HL-60 (cell line): ENCODE measurements around the gene KIAA0825.

Experiments
- DNase-seq, 2 experiments: peaks; one replicate each; pipeline ENCODE4 v3.0.0-alpha.2; 2010 to 2020; ENCODE audit warnings: low read depth in 1 of 2, low spot score in 1 of 2
- H3K27ac ChIP-seq: fragments of 250-450 bp; sonication (Bioruptor Pico); replicated peaks from 2 replicates; pipeline ENCODE4 v1.5.1; 2020; ENCODE audit warnings: mild to moderate bottlenecking, moderate library complexity
- H3K27me3 ChIP-seq: fragments of 250-450 bp; sonication (Bioruptor Pico); 2 replicates; pipeline ENCODE4 v1.5.1; 2021; ENCODE audit warnings: mild to moderate bottlenecking, moderate library complexity; ENCODE audit not compliant: insufficient read depth, poor library complexity, severe bottlenecking
- H3K4me3 ChIP-seq: replicated peaks from 2 replicates; pipeline ENCODE4 v1.5.1; 2011; ENCODE audit warnings: mild to moderate bottlenecking, control low read depth, low read length; ENCODE audit not compliant: insufficient read depth
- GABPA ChIP-seq: IDR thresholded peaks from 2 replicates; pipeline ENCODE4 v1.6.1; 2012; ENCODE audit warnings: low read depth
- POLR2AphosphoS5 ChIP-seq: IDR thresholded peaks from 2 replicates; pipeline ENCODE4 v1.6.1; 2012; ENCODE audit warnings: low read depth
- SPI1 ChIP-seq: IDR thresholded peaks from 2 replicates; pipeline ENCODE4 v1.6.1; 2012; ENCODE audit warnings: low read depth, mild to moderate bottlenecking, borderline replicate concordance
- TF ChIP-seq, protein P1 (sequence below): IDR thresholded peaks from 2 replicates; pipeline ENCODE4 v1.6.1; 2012; ENCODE audit warnings: low read depth; ENCODE audit not compliant: insufficient replicate concordance
- TF ChIP-seq, protein P2 (sequence below): IDR thresholded peaks from one replicate; pipeline ENCODE4 v1.5.1; 2011; ENCODE audit warnings: low read length, control low read depth, inconsistent platforms; ENCODE audit not compliant: insufficient read depth

The KIAA0825 gene

GRCh38 chr5:94463739-94464138 is 154.7 kb downstream of the KIAA0825 start:
- H3K27ac ChIP-seq = no peak overlapping the region
- no peak overlapping the region for H3K4me3 ChIP-seq
- TF ChIP-seq, protein P1, sequence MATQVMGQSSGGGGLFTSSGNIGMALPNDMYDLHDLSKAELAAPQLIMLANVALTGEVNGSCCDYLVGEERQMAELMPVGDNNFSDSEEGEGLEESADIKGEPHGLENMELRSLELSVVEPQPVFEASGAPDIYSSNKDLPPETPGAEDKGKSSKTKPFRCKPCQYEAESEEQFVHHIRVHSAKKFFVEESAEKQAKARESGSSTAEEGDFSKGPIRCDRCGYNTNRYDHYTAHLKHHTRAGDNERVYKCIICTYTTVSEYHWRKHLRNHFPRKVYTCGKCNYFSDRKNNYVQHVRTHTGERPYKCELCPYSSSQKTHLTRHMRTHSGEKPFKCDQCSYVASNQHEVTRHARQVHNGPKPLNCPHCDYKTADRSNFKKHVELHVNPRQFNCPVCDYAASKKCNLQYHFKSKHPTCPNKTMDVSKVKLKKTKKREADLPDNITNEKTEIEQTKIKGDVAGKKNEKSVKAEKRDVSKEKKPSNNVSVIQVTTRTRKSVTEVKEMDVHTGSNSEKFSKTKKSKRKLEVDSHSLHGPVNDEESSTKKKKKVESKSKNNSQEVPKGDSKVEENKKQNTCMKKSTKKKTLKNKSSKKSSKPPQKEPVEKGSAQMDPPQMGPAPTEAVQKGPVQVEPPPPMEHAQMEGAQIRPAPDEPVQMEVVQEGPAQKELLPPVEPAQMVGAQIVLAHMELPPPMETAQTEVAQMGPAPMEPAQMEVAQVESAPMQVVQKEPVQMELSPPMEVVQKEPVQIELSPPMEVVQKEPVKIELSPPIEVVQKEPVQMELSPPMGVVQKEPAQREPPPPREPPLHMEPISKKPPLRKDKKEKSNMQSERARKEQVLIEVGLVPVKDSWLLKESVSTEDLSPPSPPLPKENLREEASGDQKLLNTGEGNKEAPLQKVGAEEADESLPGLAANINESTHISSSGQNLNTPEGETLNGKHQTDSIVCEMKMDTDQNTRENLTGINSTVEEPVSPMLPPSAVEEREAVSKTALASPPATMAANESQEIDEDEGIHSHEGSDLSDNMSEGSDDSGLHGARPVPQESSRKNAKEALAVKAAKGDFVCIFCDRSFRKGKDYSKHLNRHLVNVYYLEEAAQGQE = no peak
- no peak for TF ChIP-seq SPI1
- H3K27me3 ChIP-seq = no peaks in the 10 kb centered on the region
- DNase-seq = no peak

- TF ChIP-seq, protein P2, sequence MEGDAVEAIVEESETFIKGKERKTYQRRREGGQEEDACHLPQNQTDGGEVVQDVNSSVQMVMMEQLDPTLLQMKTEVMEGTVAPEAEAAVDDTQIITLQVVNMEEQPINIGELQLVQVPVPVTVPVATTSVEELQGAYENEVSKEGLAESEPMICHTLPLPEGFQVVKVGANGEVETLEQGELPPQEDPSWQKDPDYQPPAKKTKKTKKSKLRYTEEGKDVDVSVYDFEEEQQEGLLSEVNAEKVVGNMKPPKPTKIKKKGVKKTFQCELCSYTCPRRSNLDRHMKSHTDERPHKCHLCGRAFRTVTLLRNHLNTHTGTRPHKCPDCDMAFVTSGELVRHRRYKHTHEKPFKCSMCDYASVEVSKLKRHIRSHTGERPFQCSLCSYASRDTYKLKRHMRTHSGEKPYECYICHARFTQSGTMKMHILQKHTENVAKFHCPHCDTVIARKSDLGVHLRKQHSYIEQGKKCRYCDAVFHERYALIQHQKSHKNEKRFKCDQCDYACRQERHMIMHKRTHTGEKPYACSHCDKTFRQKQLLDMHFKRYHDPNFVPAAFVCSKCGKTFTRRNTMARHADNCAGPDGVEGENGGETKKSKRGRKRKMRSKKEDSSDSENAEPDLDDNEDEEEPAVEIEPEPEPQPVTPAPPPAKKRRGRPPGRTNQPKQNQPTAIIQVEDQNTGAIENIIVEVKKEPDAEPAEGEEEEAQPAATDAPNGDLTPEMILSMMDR = no peak
- TF ChIP-seq SPI1 = no peak
- no peak for TF ChIP-seq POLR2AphosphoS5
- TF ChIP-seq, protein P1 = no peak
- no peak for TF ChIP-seq GABPA
- no peaks in the 10 kb centered on the region for H3K27me3 ChIP-seq
- H3K27ac ChIP-seq = no peak overlapping the region
These were observed 157.3 kb downstream of the KIAA0825 start for GRCh38 chr5:94461131-94461530.

GRCh38 chr5:94459915-94460314 is 158.5 kb downstream of the KIAA0825 start:
- H3K27ac ChIP-seq = no peak overlapping the region
- DNase-seq = no peak
- H3K4me3 ChIP-seq = no peak overlapping the region
- H3K27me3 ChIP-seq = no peaks in the 10 kb centered on the region
- TF ChIP-seq, protein P2 = no peak
- no peak for TF ChIP-seq SPI1
- TF ChIP-seq POLR2AphosphoS5 = no peak
- TF ChIP-seq, protein P1 = no peak
- no peak for TF ChIP-seq GABPA

More at GRCh38 chr5:94461131-94461530, 157.3 kb downstream of the KIAA0825 start:
- no peak for DNase-seq
- no peak overlapping the region for H3K4me3 ChIP-seq

- H3K27ac ChIP-seq = no peak overlapping the region
- H3K27me3 ChIP-seq = no peaks in the 10 kb centered on the region
- TF ChIP-seq POLR2AphosphoS5 (no peak), GABPA (no peak), SPI1 (no peak)
- TF ChIP-seq, protein P2 = no peak
- TF ChIP-seq, protein P1 = no peak
- DNase-seq = no peak
- no peak overlapping the region for H3K4me3 ChIP-seq
These were observed 160.6 kb downstream of the KIAA0825 start for GRCh38 chr5:94457788-94458187.
